CD4-positive, alpha-beta T cell treated with Interleukin-2 at 100 ng/mL for 4 hours (primary cell): Measurements from ENCODE around the gene MYO1C.
"Not testable (repeated sequence)": the region's sequence is repeated elsewhere in the genome, so short reads cannot be mapped to it uniquely, and the experiment has no call there.

Source experiments
- DNase-seq: peaks from one replicate; pipeline ENCODE4 v3.0.0-alpha.2; 2020; ENCODE audit warnings: low spot score

The MYO1C gene

GRCh38 chr17:1422885-1423284, 69.6 kb downstream of the MYO1C start:
- DNase-seq = no peak

GRCh38 chr17:1421470-1421869, 71.0 kb downstream of the MYO1C start:
- DNase-seq = no peak

- DNase-seq = no peak
Measured at GRCh38 chr17:1420981-1421380, 71.5 kb downstream of the MYO1C start.

GRCh38 chr17:1420163-1420562, 72.3 kb downstream of the MYO1C start:
- DNase-seq = no peak

GRCh38 chr17:1418476-1418875, 74.0 kb downstream of the MYO1C start:
- not testable (repeated sequence) for DNase-seq

GRCh38 chr17:1416414-1416813, 76.1 kb downstream of the MYO1C start:
- DNase-seq = no peak

GRCh38 chr17:1414634-1415033, 77.9 kb downstream of the MYO1C start:
- DNase-seq = no peak
